GM18498 (cell line): ENCODE results near the gene CYSTM1.

ENCODE experiments used
- ATAC-seq: cut with Tn5 transposase; IDR thresholded peaks from one replicate; pipeline ENCODE4 v1.9.1; 2021; ENCODE audit warnings: mild to moderate bottlenecking, moderate library complexity; ENCODE audit not compliant: unreplicated experiment

CYSTM1 gene

DNA sequence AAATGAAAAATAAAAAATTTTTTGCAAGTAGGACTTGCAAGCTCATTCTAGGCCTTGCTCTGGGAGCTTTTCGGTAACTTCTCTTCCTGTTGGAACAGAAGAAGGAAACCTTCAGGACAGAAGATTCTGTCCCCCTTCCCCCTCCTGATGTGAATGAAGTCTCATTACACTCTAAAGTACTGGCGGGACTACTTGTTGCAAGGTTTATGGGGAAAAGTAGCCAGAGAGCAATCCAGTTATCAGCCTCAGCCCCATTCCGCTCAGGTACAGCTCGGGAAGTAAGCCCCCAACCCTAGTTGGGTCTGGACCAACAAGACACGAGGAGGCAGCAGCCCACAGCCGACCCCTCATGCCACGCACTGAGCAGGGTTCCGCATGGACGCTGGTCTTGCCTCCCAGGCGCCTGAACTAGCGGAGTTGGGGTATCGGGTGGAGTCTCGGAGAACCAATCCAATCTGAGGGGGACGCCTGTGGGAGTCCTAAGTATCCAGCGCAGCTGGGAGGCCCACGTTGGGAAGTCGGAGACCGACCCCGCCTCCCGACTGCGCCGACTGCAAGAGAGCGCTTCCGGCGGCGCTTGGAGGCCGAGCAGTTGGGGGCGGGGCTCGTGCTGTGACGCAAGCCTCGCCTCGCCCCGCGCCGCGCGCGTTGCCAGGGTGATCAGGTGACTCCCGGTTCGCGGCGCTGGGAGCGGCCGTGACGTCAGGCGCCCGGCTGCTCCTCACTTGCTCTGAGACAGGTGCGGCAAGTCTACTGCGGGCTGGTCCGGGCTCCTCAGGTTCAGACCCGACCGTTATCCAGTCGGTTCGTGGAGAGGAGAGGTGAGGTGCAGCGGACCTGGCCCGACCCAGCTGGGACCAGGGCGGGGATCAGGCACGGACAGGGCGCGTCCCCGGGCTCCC is at the start of gene CYSTM1:
Gene CYSTM1 (plus strand): TSS at position 724 of the 902 bp plus-strand sequence. CDS start 19,278 bp downstream, outside the sequence.
- peak; percentile 94 for ATAC-seq

- no peak for ATAC-seq
Observed at GRCh38 chr5:140125637-140126036, 49.4 kb upstream of the CYSTM1 start, which contains the start of gene IGIP. Gene IGIP (plus strand): TSS chr5:140125937. CDS start chr5:140128477, 2,540 bp downstream.

- ATAC-seq, result no peak
Observed at GRCh38 chr5:140126315-140127012, 48.5 kb upstream of the CYSTM1 start.

DNA sequence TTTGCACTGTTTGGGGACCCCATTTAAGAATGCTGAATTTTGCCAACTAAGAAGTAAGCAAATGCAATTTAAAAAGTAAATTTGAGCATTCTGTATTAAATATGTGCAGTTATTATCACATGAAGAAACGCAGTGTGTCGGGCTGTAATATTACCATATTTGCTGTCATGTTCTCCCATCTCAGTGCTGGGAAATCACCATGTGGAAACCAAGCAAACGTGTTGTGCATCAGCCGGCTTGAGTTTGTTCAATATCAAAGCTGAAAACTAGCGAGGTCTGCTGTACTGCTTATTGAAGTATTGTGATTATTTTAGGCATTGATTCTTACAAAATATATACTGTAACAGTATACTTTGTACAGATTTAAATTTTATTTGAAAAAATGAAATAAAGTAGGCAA is 46.6 kb upstream of the CYSTM1 start:
- ATAC-seq, result no peak

DNA sequence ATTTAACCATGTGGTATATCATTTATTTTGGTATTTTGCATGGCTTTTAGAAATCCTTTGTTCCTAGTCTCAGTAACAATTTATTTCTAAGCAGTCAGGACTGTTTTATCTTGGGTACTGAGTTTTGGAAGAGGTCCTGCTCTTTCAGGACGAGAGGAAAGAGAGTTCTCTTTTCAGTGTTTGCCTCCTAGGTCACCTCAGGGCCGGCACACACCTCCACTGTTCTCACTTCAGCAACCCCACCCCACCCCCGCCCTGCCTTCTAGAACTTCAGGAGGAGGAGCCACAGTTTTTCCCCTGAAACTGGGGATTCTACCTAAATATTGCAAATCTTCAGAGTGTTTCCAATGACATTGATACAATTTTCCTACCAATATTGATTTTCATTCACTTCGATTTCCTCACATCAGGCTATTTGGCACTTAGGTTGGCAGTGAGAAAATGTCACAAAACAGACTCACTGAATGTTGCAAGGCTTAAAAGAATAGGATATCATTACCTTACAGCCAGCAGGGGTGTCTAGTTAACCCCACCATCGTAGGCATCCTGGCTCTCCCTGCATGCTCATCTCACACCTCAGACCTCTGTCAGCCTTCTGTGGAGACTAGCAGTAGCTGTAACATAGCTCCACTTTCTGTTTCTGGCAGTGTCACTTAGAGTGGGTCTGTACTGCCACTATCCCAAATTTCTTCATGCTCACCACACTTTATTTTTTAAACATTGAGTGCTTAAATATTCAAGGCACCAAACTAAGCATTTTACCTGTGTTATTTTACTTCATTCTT is 43.8 kb upstream of the CYSTM1 start:
- peak; percentile 63 for ATAC-seq

- ATAC-seq, result no peak
Observed at GRCh38 chr5:140131967-140132409, 43.0 kb upstream of the CYSTM1 start.

- no peak for ATAC-seq
Observed at GRCh38 chr5:140133514-140134167, 41.3 kb upstream of the CYSTM1 start.

- ATAC-seq, result no peak
Observed at GRCh38 chr5:140134277-140134935, 40.6 kb upstream of the CYSTM1 start.

- no peak for ATAC-seq
Observed at GRCh38 chr5:140135127-140135526, 39.9 kb upstream of the CYSTM1 start.

DNA sequence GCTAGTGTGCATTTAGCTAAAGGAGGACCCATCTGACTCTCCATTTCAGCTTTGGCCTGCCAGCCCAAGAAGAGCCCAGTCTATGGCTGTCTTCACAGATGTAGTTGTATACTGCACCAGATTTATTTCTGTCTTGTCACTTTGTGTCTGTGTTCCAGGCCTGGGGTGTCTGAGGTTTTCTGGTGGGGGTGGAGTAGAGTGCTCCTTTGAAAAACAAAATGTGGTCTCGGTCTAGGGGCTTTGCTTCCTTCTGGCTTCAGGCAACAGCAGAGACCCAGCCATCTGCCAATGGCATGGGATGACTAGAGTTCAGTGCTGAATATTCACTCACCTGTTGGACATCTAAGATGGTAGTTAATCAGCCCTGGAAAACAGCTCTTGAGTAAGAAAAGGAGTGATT is 38.4 kb upstream of the CYSTM1 start:
- no peak for ATAC-seq

- ATAC-seq, result no peak
Observed at GRCh38 chr5:140140435-140140834, 34.6 kb upstream of the CYSTM1 start.

GRCh38 chr5:140141241-140141640 is 33.7 kb upstream of the CYSTM1 start:
- ATAC-seq, result no peak

DNA sequence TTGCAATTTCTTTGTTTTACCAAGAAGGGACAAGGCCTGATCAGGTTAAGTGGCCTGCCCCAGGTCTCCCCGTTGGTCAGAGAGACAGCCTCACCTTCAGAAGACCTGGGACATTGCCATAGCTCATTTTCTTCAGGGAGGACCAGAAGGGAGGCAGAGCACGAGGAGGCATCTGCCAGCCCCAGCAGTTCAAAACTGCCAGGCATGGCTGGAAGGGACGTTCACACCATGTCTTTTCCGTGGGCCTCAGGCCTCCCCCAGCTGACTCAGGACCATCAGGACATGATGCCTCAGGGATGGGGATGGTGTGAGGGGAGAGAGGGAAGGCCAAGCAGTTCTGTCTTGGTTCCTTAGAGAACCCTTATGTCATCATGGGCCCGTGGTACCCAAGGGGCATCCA is 32.7 kb upstream of the CYSTM1 start:
- no peak for ATAC-seq

DNA sequence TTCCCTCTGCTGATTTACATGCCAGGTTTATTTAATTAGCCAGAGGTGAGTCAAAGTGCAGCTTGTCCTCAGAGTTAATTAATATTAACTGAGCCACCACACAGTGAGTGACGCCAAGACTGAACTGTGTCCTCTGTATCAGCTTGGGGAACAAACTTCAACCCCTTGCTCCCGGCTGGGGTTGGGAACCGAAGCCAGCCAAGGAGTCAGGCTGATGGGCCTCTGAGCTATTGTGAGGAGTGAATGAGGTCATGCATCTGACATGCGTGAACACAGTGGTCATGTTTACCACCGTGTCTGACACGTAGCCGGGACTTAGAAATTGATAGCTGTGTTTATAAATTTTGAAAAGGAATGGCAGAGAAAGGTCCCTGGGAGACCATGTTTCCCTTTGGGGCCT is 32.1 kb upstream of the CYSTM1 start:
- no peak for ATAC-seq

DNA sequence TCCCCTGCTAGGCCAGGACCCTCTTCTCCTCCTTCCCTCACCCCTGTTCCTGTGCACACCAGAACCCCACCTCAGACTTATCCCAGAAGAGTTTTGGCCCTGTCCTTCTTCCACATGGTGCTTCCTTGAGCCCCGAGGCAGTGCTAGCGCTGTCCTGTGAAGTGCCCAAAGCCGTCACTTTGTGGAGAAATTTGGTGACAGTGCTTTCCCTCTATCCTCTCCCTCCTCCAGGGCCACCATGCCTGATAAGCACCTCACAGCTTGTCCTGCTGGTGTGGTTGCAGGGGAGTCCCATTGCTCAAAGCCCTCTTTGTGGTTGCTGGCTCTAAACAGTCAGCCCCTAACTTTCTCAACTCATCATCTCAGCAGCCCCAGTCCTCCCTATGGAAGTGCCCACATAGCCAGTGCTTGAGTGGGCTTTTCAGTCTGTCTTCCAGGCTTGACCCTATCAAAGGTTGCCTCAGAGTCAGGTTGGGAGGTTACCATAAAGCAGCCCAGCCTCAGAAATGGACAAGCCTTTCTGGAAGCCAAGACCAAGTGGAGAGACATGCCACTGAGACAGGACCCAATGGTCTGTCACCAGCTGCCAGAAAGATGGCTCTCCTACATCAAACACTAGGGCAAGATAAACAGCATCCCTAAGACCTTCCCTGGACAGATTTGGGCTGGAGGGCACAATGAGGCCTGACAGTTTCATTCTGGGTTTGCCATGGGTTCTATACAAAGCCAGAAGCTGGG is 31.3 kb upstream of the CYSTM1 start:
- no peak for ATAC-seq

DNA sequence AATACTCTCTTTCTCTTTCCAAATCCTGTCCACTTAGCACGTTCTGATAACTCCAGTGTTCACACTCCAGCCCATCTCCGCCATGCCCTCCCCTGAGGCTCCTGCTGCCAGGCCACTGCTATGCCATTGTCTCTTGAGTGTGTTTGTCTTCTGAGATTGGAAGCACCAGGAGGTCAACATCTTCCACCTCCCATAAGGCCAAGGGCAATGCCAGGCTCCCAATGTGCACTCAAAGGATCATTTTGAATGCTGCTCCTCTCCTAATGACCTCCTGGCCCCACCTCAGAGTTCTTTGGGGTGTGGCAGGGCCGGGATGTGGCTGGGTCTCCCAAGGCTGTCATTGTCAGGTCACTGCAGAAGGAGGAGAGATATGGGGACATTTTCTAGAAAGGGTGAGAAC is 29.7 kb upstream of the CYSTM1 start:
- no peak for ATAC-seq

DNA sequence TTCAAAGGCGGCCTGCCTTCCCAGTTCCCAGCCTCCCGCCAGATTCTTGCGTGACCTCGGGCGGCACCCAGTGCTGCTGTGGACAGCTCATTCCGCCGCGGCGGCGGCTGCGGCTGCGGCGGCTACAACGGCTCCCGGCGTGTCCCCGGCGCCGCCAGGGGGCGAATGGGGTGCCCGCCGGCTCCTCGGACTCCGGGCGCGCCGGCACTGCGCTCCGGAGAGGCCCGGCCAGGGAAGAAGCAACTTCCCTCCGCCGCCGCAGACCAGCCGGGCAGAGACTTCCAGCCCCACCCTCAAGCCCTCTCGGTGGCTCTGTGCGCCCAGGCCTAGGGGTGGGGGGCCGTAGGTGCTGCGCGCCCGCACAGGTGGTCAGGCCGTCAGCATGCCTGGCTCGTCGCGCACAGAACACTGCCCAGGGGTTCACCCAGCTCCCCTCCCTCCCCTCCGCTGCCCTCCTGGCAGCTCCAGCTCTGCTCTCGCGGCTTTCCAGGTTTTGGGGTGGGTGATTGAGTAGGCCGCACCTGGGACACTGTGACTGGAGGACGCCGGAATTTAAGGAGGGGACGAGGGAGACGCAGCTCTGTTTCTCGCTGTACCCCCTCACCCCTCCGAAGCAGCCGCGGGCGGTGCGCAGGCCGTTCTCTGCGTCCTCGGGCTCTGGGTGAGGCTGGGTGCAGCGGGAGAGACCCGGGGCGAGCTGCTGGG is 29.0 kb upstream of the CYSTM1 start:
- peak; percentile 75 for ATAC-seq

DNA sequence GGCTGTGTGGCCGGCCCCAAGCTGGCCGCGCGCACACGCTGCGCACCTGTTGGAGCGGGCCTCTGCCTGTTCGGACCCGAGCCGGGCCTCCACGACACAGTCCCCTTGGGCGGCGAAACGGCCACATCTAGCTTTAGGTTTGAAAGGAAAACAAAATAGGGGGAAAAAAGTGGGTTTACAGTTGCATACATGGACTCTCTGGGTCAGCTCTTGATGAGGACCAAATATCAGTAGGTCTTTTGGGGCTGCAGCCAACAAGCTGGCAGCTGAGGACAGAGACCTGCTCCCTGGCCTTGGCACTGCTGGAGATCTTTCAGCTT is 28.5 kb upstream of the CYSTM1 start:
- ATAC-seq, result no peak

GRCh38 chr5:140147460-140147859 is 27.5 kb upstream of the CYSTM1 start:
- ATAC-seq, result no peak
